A549 (cell line): ENCODE results near the gene DDIT4. TPM values are rescaled to one million over a fixed set of nuclear protein-coding genes. Genes with fewer than 3 reads are reported as not detected.

Experiments
- ATAC-seq, 2 experiments: fragments of 200-7000 bp in 1 of 2; fragments of >200 bp in 1 of 2; cut with Nextera tagmentation in 1 of 2; cut with Tn5 transposase in 1 of 2; 3 replicates each; pipeline versions ENCODE4 v1.8.0 to v1.9.1; 2018 to 2020; ENCODE audit warnings: mild to moderate bottlenecking in 1 of 2, moderate library complexity in 1 of 2
- CTCF ChIA-PET: fragments of 300-600 bp; sonication (Branson Sonifier 250); formaldehyde crosslinking; extraction: SDS; loops from one replicate; lab custom pipeline; 2021; ENCODE audit warnings: antibody characterized with exemption, inconsistent platforms; lab: Yijun Ruan, JAX
- POLR2A ChIA-PET: fragments of 350-600 bp; formaldehyde crosslinking; extraction: SDS; loops from one replicate; lab custom pipeline; 2021; ENCODE audit warnings: antibody characterized with exemption, inconsistent platforms; lab: Yijun Ruan, JAX
- DNase-seq, 2 experiments: peaks; one replicate each; pipeline versions ENCODE4 v3.0.0 to v3.0.0-alpha.2; 2011 to 2016; ENCODE audit warnings: low read depth in 1 of 2, low spot score in 1 of 2
- FAIRE-seq: peaks from 2 replicates; lab custom pipeline; 2011; peaks lifted over from hg19 to GRCh38; lab: Jason Lieb, UNC
- H3K27ac ChIP-seq, 2 experiments: fragments of >200 bp; sonication (Bioruptor Twin); formaldehyde crosslinking; 3 replicates each; pipeline ENCODE4 v1.5.1; 2016 to 2017
- H3K4me1 ChIP-seq: fragments of >200 bp; sonication (Bioruptor Twin); formaldehyde crosslinking; 3 replicates; pipeline ENCODE4 v1.6.1; 2016
- H3K4me2 ChIP-seq: fragments of >200 bp; sonication (Bioruptor Twin); formaldehyde crosslinking; 3 replicates; pipeline ENCODE4 v1.6.1; 2016
- H3K4me3 ChIP-seq: fragments of >200 bp; sonication (Bioruptor Twin); formaldehyde crosslinking; 3 replicates; pipeline ENCODE4 v1.5.1; 2016
- H3K9me3 ChIP-seq: fragments of >200 bp; sonication (Bioruptor Twin); formaldehyde crosslinking; 3 replicates; pipeline ENCODE4 v1.6.1; 2016
- CBX8 ChIP-seq: fragments of 200-600 bp; sonication (generic); IDR thresholded peaks from 2 replicates; pipeline ENCODE4 v1.6.1; 2016
- CEBPB ChIP-seq, 2 experiments: fragments of >200 bp in 1 of 2; sonication (Bioruptor Twin) in 1 of 2; formaldehyde crosslinking in 1 of 2; IDR thresholded peaks; 2 replicates each; pipeline ENCODE4 v1.6.1; 2012 to 2016
- CHD2 ChIP-seq: fragments of 150-350 bp; IDR thresholded peaks from 2 replicates; pipeline ENCODE4 v1.6.1; 2014; ENCODE audit warnings: low read length; ENCODE audit not compliant: partially characterized antibody
- EHF ChIP-seq: fragments of 250-450 bp; sonication (Bioruptor Pico); IDR thresholded peaks from 2 replicates; pipeline ENCODE4 v1.5.0; 2020; ENCODE audit warnings: mild to moderate bottlenecking
- EHMT2 ChIP-seq: fragments of 200-600 bp; sonication (generic); IDR thresholded peaks from 2 replicates; pipeline ENCODE4 v1.6.1; 2016; ENCODE audit warnings: antibody characterized with exemption, low read depth, mild to moderate bottlenecking, moderate library complexity
- FOSB ChIP-seq: fragments of 250-450 bp; sonication (Bioruptor Pico); IDR thresholded peaks from 2 replicates; pipeline ENCODE4 v1.5.0; 2020; ENCODE audit warnings: mild to moderate bottlenecking, moderate library complexity
- FOSL2 ChIP-seq, 2 experiments: fragments of 450-650 bp in 1 of 2; fragments of >200 bp in 1 of 2; sonication (Bioruptor Twin) in 1 of 2; formaldehyde crosslinking; IDR thresholded peaks; 2 replicates each; pipeline versions ENCODE4 v1.5.0 to v1.6.1; 2016 to 2020; ENCODE audit warnings: mild to moderate bottlenecking in 1 of 2, moderate library complexity in 1 of 2
- GATA3 ChIP-seq: IDR thresholded peaks from 2 replicates; pipeline ENCODE4 v1.6.1; 2012; ENCODE audit warnings: borderline replicate concordance
- HEYL ChIP-seq: fragments of 250-450 bp; sonication (Bioruptor Pico); IDR thresholded peaks from 2 replicates; pipeline ENCODE4 v1.8.0; 2021; ENCODE audit warnings: mild to moderate bottlenecking, moderate library complexity
- HMGXB4 ChIP-seq: fragments of 250-450 bp; sonication (Bioruptor Pico); IDR thresholded peaks from 2 replicates; pipeline ENCODE4 v1.5.0; 2021; ENCODE audit warnings: mild to moderate bottlenecking, moderate library complexity, borderline replicate concordance
- HOXB5 ChIP-seq: fragments of 250-450 bp; sonication (Bioruptor Pico); IDR thresholded peaks from 2 replicates; pipeline ENCODE4 v1.5.0; 2020; ENCODE audit warnings: mild to moderate bottlenecking, moderate library complexity
- JUNB ChIP-seq: fragments of >200 bp; sonication (Bioruptor Twin); formaldehyde crosslinking; IDR thresholded peaks from 2 replicates; pipeline ENCODE4 v1.6.1; 2016
- KDM1A ChIP-seq: fragments of 200-600 bp; sonication (generic); IDR thresholded peaks from 2 replicates; pipeline ENCODE4 v1.6.1; 2016; ENCODE audit warnings: low read depth, mild to moderate bottlenecking
- MAFK ChIP-seq: fragments of 450-650 bp; IDR thresholded peaks from 2 replicates; pipeline ENCODE4 v1.6.1; 2014; ENCODE audit not compliant: partially characterized antibody
- NPAS2 ChIP-seq: fragments of 250-450 bp; sonication (Bioruptor Pico); IDR thresholded peaks from 2 replicates; pipeline ENCODE4 v1.8.0; 2022; ENCODE audit warnings: mild to moderate bottlenecking, moderate library complexity, borderline replicate concordance
- PHF8 ChIP-seq: fragments of 200-600 bp; sonication (generic); IDR thresholded peaks from 2 replicates; pipeline ENCODE4 v1.6.1; 2016; ENCODE audit warnings: low read depth, mild to moderate bottlenecking, antibody characterized with exemption, moderate library complexity, borderline replicate concordance
- POLR2AphosphoS2 ChIP-seq: conservative IDR thresholded peaks from 2 replicates; pipeline ENCODE4 v1.6.1; 2012; ENCODE audit warnings: low read length, improper control_type of control experiment, inconsistent platforms
- RARB ChIP-seq: fragments of 250-450 bp; sonication (Bioruptor Pico); IDR thresholded peaks from 2 replicates; pipeline ENCODE4 v1.8.0; 2021; ENCODE audit warnings: mild to moderate bottlenecking, moderate library complexity
- RFX5 ChIP-seq: fragments of 450-650 bp; IDR thresholded peaks from 2 replicates; pipeline ENCODE4 v1.7.1; 2014; ENCODE audit warnings: antibody characterized with exemption, mild to moderate bottlenecking, moderate library complexity
- SREBF2 ChIP-seq: fragments of 450-650 bp; IDR thresholded peaks from 2 replicates; pipeline ENCODE4 v1.6.1; 2014; ENCODE audit warnings: mild to moderate bottlenecking, moderate library complexity
- TP53 ChIP-seq: fragments of 250-450 bp; sonication (Bioruptor Pico); IDR thresholded peaks from 2 replicates; pipeline ENCODE4 v1.5.0; 2021; ENCODE audit warnings: mild to moderate bottlenecking, moderate library complexity
- USF2 ChIP-seq: fragments of 450-650 bp; IDR thresholded peaks from 2 replicates; pipeline ENCODE4 v1.6.1; 2014; ENCODE audit warnings: antibody characterized with exemption
- ZNF302 ChIP-seq: fragments of 250-450 bp; sonication (Bioruptor Pico); IDR thresholded peaks from 2 replicates; pipeline ENCODE4 v1.9.0; 2021; ENCODE audit warnings: inconsistent platforms, mild to moderate bottlenecking, moderate library complexity
- WGBS: methylation state at CpG from one replicate; pipeline ENCODE4 v1.1.6; 2017; ENCODE audit errors: missing lambda C conversion rate; 5-methylcytosine and 5-hydroxymethylcytosine counted together
- polyA plus RNA-seq, 4 experiments: library from polyadenylated mRNA; depleted of rRNA in 3 of 4; stranded (reverse); fragments of >200 nt; fragmentation: RNase III in 1 of 4; extraction: RNeasy Plus Mini Kit Qiagen cat#74134 plus additional on column Dnase treatment in 1 of 4; gene quantifications; 2 replicates in 3 of 4; 3 replicates in 1 of 4; pipeline ENCODE4 v1.2.3, GENCODE V29; 2011 to 2017
- TF ChIP-seq, protein P1 (sequence below): fragments of 250-450 bp; sonication (Bioruptor Pico); IDR thresholded peaks from 2 replicates; pipeline ENCODE4 v1.5.0; 2020; ENCODE audit warnings: low read depth, mild to moderate bottlenecking, moderate library complexity
- TF ChIP-seq, protein P2 (sequence below): fragments of >200 bp; sonication (Bioruptor Twin); formaldehyde crosslinking; IDR thresholded peaks from 3 replicates; pipeline ENCODE4 v1.6.1; 2016
- TF ChIP-seq, protein P3 (sequence below): IDR thresholded peaks from 2 replicates; pipeline ENCODE4 v1.6.1; 2012
- TF ChIP-seq, protein P4 (sequence below): IDR thresholded peaks from 2 replicates; pipeline ENCODE4 v1.6.1; 2012

Gene DDIT4
- polyA plus RNA-seq, 2 of the 4 experiments (the other 2 are of a cell fraction): 239 to 392 TPM

- TF ChIP-seq KDM1A: no peak
- TF ChIP-seq CBX8: no peak
- TF ChIP-seq, protein P1, sequence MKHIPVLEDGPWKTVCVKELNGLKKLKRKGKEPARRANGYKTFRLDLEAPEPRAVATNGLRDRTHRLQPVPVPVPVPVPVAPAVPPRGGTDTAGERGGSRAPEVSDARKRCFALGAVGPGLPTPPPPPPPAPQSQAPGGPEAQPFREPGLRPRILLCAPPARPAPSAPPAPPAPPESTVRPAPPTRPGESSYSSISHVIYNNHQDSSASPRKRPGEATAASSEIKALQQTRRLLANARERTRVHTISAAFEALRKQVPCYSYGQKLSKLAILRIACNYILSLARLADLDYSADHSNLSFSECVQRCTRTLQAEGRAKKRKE (CRISPR knock-in tag): peak; percentile 13; the same call in 1 of the 2 replicates
- TF ChIP-seq TP53: no peak
- no peak for TF ChIP-seq JUNB
- TF ChIP-seq NPAS2: no peak
- TF ChIP-seq CEBPB (IDR thresholded peaks at IDR 0.05): peak in 1 of 2 experiments; percentile 29; a peak in 1 of 4 replicates
- TF ChIP-seq, protein P2, sequence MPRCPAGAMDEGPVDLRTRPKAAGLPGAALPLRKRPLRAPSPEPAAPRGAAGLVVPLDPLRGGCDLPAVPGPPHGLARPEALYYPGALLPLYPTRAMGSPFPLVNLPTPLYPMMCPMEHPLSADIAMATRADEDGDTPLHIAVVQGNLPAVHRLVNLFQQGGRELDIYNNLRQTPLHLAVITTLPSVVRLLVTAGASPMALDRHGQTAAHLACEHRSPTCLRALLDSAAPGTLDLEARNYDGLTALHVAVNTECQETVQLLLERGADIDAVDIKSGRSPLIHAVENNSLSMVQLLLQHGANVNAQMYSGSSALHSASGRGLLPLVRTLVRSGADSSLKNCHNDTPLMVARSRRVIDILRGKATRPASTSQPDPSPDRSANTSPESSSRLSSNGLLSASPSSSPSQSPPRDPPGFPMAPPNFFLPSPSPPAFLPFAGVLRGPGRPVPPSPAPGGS: no peak
- no peak for TF ChIP-seq CHD2
- no peak for TF ChIP-seq GATA3
- no peak for TF ChIP-seq USF2
- no peak; the same call in 1 of the 2 replicates for TF ChIP-seq EHF (CRISPR knock-in tag)
- no peak for TF ChIP-seq POLR2AphosphoS2
- TF ChIP-seq PHF8: no peak
- TF ChIP-seq RFX5: no peak
- TF ChIP-seq, protein P3, sequence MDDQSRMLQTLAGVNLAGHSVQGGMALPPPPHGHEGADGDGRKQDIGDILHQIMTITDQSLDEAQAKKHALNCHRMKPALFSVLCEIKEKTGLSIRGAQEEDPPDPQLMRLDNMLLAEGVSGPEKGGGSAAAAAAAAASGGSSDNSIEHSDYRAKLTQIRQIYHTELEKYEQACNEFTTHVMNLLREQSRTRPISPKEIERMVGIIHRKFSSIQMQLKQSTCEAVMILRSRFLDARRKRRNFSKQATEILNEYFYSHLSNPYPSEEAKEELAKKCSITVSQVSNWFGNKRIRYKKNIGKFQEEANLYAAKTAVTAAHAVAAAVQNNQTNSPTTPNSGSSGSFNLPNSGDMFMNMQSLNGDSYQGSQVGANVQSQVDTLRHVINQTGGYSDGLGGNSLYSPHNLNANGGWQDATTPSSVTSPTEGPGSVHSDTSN: no peak
- no peak for TF ChIP-seq MAFK
- no peak for TF ChIP-seq SREBF2
- no peak for TF ChIP-seq FOSB
- no peak for TF ChIP-seq HMGXB4 (CRISPR knock-in tag)
- TF ChIP-seq FOSL2 (IDR thresholded peaks at IDR 0.05): no peak
- TF ChIP-seq FOSL2 (CRISPR knock-in tag; IDR thresholded peaks at IDR 0.05): no peak
- TF ChIP-seq EHMT2: no peak
- TF ChIP-seq HOXB5 (CRISPR knock-in tag): no peak
- TF ChIP-seq RARB (CRISPR knock-in tag): no peak
- TF ChIP-seq, protein P4, sequence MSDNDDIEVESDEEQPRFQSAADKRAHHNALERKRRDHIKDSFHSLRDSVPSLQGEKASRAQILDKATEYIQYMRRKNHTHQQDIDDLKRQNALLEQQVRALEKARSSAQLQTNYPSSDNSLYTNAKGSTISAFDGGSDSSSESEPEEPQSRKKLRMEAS: no peak
- TF ChIP-seq HEYL (CRISPR knock-in tag): peak; percentile 70
- TF ChIP-seq ZNF302 (CRISPR knock-in tag): no peak
- DNase-seq (peak in 1 of 2 experiments; percentile 84), ATAC-seq (peak; percentile 2 to 35), FAIRE-seq (no peak)
- Histone ChIP-seq H3K9me3 (no peaks in the 10 kb centered on the region), H3K27ac (peak overlapping the region; percentile 99 to 100), H3K4me1 (peaks cover 84% of the 10 kb centered on the region), H3K4me2 (peak overlapping the region; percentile 95), H3K4me3 (no peak overlapping the region)
- WGBS: 28% methylated on average over 5 of the region's 5 CpGs
- ChIA-PET CTCF (interaction anchor here (0.6 to 2.8 kb wide), 12 partner anchors 12 to 864 kb away, joined by 3 to 29 read pairs (median 6); partner anchors contain the start of gene DDIT4), POLR2A (interaction anchor here (0.5 to 4.8 kb wide), 10 partner anchors 13 to 61 kb away, joined by 3 to 155 read pairs (median 6); partner anchors contain the start of genes ANAPC16, ASCC1 and DDIT4)
Measured at GRCh38 chr10:72259491-72260238, 14.1 kb upstream of the DDIT4 start.
